Right lobe of liver (tissue), 4 donors: ENCODE measurements around the gene MYDGF.

Experiments
- POLR2A ChIP-seq: fragments of 450-650 bp; IDR thresholded peaks from one replicate; pipeline ENCODE4 v1.6.1; 2017; ENCODE audit warnings: antibody characterized with exemption, mild to moderate bottlenecking
- TF ChIP-seq, protein P1 (sequence below), 4 donors: fragments of 200-600 bp in 3 of 4; fragments of 450-650 bp in 1 of 4; IDR thresholded peaks; one replicate each; pipeline versions ENCODE4 v1.5.1 to v1.8.0; 2016 to 2022; ENCODE audit warnings: antibody characterized with exemption in 4 of 4, mild to moderate bottlenecking in 2 of 4
- donor health status: DM: no; HTN: no; CAD: no.
- donor health status: DM: no; HTN: no; CAD: no.
- donor health status: DM: no; HTN: yes; CAD: no.

DNA sequence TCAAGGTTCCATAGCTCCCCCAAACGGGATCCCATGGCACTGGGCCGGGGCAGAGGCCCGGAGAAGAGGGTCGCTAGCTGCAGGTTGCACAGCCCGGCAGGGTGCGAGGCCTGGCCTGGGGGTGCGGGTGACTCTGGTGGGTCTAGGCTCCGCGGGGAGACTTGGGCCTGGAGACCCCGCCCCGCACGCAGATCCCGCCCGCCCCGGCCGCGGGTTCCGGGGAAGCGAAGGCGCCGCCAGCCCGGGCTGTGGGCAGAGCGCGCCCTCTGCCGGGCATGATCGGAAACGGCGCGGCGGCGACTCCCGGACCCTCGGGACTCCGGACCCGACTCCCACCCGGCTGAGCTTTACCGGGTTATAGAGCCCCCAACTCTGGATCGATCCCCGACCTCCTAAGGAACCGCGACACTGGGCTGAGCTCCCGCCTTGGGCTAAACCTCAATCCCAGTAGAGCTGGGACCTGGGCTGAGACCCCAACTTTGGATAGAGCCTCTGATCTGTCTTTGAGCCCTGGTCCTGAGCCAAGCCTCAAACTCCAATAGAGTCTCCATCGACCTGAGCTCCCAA is 33.9 kb downstream of the MYDGF start:
- no peak for TF ChIP-seq POLR2A
- TF ChIP-seq, protein P1, sequence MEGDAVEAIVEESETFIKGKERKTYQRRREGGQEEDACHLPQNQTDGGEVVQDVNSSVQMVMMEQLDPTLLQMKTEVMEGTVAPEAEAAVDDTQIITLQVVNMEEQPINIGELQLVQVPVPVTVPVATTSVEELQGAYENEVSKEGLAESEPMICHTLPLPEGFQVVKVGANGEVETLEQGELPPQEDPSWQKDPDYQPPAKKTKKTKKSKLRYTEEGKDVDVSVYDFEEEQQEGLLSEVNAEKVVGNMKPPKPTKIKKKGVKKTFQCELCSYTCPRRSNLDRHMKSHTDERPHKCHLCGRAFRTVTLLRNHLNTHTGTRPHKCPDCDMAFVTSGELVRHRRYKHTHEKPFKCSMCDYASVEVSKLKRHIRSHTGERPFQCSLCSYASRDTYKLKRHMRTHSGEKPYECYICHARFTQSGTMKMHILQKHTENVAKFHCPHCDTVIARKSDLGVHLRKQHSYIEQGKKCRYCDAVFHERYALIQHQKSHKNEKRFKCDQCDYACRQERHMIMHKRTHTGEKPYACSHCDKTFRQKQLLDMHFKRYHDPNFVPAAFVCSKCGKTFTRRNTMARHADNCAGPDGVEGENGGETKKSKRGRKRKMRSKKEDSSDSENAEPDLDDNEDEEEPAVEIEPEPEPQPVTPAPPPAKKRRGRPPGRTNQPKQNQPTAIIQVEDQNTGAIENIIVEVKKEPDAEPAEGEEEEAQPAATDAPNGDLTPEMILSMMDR (IDR thresholded peaks at IDR 0.05), result peak; percentile 87 to 97 (median 94)
